ENCODE data around the gene C5orf34. TPM values are rescaled to one million over a fixed set of nuclear protein-coding genes. Genes with fewer than 3 reads are reported as not detected.
"Not testable (repeated sequence)": the region's sequence is repeated elsewhere in the genome, so short reads cannot be mapped to it uniquely, and the experiment has no call there.

C5orf34 gene
- total RNA-seq, 2 donors from 2014 or later: 0.35 to 0.44 TPM

GRCh38 chr5:43456556-43456955 lies 58.4 kb downstream of the C5orf34 start:
- DNase-seq: no peak
- intact Hi-C loops (cut with DNase I): no loop called here
- no peak for ATAC-seq

- DNase-seq; ATAC-seq; intact Hi-C loops (cut with DNase I): not testable (repeated sequence)
Measured at GRCh38 chr5:43441575-43441974, 73.4 kb downstream of the C5orf34 start.

- ATAC-seq (no peak), DNase-seq (no peak)
- intact Hi-C loops (cut with DNase I): no loop called here
Measured at GRCh38 chr5:43437062-43437660, 77.8 kb downstream of the C5orf34 start.

Other genes with a start within 250 kb of the C5orf34 start
- 10 to 100 TPM; 29.5 to 43.8 TPM for gene HMGCS1, start 201.7 kb downstream of the C5orf34 start, total RNA-seq
- gene CCL28, start 102.8 kb downstream of the C5orf34 start, total RNA-seq: 1 to 10 TPM; 1.2 to 1.6 TPM
- gene TMEM267, start 31.3 kb downstream of the C5orf34 start, total RNA-seq: 1 to 10 TPM; 8.0 to 9.9 TPM
- 10 to 100 TPM; 80.6 to 91.8 TPM for gene PAIP1, start 41.9 kb upstream of the C5orf34 start, total RNA-seq
- gene NNT, start 88.0 kb upstream of the C5orf34 start, total RNA-seq: 100 to 1,000 TPM; 323 to 422 TPM

Measured in left cardiac atrium (tissue), 4 donors.